ENCODE data around the gene EHD4. TPM values are rescaled to one million over a fixed set of nuclear protein-coding genes. Genes with fewer than 3 reads are reported as not detected.

The EHD4 gene
- total RNA-seq, 1 donor from 2014 or later = 32.0 TPM

DNA sequence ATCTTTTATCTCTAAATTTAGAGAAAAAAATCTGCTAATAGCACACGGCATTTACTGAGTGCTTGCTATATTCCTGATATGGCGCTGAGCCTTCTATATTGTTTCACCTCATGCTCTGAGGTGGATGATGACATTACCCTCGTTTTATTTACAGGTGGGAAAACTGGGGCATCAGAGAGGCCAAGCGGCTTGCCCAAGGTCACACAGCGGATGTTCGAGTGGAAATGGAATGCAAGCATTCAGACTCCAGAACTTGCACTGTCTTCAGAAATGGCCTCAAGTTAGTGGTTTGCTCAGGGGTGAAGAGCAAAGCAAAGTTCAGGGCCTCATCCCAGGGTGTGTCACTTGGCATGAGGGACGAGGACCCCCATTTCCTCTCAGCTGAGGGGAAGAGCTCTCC is 17.3 kb downstream of the EHD4 start:
- ATAC-seq = no peak

DNA sequence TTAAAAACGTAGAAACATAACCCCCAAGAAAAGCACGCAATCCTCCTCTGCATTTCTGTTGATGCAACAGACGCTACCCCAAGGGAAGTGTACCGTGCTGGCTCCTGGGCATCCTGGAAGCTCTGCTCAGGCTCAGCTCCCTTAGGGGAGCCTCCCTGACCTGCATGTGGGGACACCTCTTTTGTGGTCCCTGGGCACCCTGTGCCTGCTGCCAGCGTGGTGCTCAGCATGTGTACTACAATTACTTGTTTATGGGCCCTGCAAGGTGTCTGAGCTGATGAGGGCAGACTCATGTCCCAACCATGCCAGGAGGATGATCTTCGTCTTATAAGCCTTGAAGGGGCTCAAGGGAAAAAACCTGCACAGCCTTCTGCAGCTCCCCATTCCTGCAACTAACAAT is 18.3 kb downstream of the EHD4 start:
- ATAC-seq = no peak

- ATAC-seq = no peak
Observed at GRCh38 chr15:41952013-41952563, 20.3 kb downstream of the EHD4 start.

GRCh38 chr15:41951571-41951970 is 20.8 kb downstream of the EHD4 start:
- ATAC-seq = no peak

DNA sequence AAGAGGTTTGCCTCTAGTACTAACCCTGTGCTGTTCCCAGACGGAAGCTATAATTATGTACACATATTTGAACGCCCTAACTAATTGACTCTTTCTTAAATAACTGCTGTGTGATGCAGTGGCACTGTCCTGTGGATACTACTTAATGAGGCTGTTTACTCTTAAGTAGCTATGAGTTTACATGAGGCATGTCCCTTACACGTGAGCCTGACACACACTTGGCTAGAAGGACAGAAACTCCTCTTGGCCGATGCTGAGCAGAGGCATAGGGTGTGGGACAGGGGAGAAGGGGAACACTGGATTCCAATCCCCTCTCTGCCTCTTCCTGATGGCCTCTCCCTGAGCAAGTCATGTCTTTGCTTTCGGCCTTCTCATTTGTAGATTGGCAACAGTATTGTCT is 21.9 kb downstream of the EHD4 start:
- ATAC-seq = no peak

DNA sequence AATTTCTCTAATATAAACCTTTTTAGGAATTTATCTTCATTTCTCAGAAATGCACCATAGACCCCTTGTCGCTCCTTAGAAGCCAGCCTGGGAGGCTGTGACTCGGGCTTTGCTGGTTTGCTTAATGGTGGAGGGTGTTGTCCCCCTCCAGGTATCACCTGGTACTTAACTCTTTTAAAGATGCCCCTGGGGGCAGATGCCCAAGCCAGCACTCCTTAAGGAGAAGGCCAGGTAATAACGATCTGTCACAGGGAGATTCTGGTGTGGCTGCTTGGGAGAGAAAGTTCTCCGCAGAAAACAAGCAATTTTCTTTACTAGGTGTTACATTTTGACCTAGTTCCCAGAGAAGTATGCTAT is 22.3 kb downstream of the EHD4 start:
- no peak for ATAC-seq

GRCh38 chr15:41949401-41950126 is 22.8 kb downstream of the EHD4 start:
- no peak for ATAC-seq

- ATAC-seq = no peak
Observed at GRCh38 chr15:41948490-41948889, 23.9 kb downstream of the EHD4 start.

- peak; percentile 90 for ATAC-seq
Observed at GRCh38 chr15:41946970-41947369, 25.4 kb downstream of the EHD4 start.

DNA sequence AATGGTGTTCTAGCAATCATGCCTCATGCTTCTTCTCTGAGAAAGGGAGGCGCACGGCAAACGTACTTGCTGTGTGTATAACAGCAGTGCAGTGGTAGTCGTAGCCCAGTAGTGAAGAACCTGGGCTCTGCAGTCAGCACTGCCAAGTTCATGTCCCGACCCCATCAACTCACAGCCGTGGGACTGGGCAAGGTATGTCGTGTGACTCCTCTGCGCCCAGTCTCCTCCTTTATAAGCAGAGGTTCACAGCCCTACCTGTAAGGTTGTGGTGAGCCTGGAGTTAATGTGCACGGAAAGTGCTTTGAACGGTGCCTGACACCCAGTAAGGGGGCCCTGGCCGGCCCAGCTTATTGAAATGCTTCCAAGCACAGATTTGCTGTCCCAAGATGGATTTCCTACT is 26.6 kb downstream of the EHD4 start:
- ATAC-seq = no peak

DNA sequence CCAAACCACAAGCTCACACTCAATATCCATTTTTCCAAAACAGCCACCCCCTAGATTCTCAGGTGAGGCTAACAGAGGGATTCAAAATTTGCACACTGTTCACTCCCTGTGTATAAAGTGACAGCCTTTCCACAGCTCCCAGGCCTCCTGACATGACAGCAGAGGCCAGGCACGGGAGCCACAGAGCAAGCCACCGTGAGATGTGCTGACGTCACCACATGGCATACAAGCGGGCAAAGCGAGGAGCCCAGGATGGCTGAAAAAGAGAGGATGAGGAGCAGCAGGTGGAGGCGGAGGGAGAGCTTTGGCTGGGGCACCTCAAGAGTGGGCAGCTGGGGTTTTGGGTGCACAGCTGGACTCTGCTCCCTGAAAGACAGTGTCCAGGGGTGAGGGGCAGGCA is 27.1 kb downstream of the EHD4 start:
- ATAC-seq = no peak

- ATAC-seq = no peak
Observed at GRCh38 chr15:41944313-41944940, 27.9 kb downstream of the EHD4 start.

GRCh38 chr15:41943543-41944312 is 28.6 kb downstream of the EHD4 start:
- ATAC-seq = no peak

DNA sequence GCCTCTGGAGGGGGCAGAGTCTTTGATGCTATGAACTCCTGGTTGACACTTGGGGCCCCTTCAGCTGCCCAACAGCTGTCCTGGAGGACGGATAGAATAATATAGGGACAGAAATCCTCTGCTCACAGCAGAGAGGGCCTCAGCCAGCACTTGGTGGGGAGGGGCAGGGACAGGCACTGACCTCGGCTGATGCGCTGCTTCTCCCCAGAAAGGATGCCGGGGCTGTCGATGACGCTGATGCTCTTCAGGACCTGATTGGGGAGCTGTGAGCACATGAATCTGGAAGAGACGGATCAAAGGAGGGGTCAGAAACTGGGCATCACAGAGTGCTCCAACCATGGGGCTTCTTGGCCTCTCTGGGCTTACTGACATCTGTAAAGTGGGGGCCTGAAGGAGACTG is 29.5 kb downstream of the EHD4 start:
- ATAC-seq = no peak

DNA sequence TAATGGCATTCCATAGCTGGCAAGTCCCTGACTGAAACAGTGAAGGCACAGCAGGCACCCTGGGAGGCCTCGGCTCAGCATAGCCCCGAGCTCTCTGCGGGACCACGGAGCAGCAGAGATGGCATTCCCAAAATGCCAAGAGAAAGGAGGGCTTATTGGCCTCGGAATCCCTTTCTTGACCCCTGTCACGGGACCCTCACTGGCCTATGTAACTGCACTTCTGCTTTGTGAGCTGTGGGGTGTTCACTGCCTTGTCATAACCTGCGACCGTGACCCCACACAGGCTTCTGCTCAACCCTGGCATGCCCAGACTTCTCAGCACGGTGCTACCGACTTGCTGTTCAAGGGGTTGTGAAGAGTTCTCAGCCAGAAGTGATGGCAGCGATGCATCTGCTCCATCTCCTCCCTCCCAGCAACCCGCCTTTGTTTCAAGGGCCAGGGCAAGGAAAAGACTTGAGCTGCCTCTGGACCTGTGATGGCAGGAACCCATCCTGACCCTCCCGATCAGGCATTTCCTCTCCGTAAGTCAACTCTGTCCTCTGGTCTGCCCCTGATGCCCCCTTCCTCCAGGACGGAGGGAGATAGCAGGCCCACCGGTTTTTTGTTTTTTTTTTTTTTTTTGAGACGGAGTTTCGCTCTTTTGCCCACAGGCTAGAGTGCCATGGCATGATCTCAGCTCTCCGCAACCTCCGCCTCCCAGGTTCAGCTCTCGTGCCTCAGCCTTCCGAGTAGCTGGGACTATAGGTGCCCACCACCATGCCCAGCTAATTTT is 30.5 kb downstream of the EHD4 start:
- peak; percentile 17 for ATAC-seq

DNA sequence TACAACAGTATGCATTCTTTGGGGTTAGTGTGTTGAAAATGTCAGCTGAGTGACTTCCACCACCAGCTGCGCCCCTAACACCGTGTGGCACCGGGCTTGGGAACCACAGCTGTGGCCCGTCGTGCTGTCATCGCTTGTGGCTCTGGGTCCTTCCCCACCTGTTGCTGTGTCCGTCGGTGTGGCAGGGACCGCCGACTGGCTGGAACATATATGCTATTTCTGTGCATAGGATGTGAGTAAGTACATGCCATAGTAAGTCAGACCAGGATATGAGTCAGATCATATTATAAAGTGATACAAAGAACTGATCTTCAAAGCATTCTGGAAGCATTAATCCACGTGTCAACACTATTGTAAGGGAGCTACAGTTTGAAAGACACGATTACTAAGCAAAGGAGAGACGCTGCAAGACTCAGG is 31.9 kb downstream of the EHD4 start:
- peak; percentile 91 for ATAC-seq

GRCh38 chr15:41939986-41940385 is 32.4 kb downstream of the EHD4 start:
- peak; percentile 31 for ATAC-seq

- ATAC-seq = no peak
Observed at GRCh38 chr15:41937568-41937923, 34.8 kb downstream of the EHD4 start.

DNA sequence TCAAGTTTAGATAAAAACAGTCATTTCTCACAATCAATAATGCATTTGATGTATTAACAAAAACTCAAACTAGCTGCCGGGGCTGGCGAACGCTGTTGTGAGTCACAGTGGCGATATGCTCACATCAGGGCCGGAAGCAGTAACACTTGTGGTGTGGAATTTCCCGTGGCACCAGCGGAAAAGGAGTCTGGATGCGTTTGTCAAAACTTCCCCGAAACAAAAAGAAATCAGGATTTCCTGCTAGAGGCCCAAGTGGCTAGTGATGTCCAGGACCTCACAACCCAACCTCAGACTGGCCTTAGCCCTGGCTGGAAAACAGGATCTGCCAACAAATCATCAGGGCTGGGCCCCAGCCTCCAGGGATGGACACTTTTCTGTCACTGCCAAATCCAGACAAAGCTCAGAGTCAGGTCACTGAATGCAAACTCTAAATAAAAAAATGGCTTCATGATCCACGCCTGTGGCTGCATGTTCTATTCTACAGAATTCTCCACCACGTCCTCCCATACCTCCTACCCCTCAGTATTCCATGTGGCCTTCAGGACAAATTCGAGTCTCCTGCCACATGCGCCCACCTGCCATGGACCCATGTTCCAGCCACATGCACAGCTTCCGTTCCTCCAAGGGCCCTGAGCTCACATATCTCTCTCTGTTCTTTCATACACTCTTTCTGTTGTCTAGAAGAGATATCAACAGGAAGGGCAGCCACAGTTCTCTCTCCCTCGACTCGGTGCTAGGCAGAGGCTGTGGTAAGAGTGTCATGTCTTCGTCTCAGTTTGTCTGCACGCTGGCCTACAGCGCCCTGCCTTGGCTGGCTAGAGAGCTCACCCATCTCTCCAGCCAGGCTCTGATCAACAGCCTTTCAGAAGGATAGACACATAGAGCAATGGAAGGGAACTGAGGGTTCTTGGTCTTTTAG is 35.4 kb downstream of the EHD4 start:
- no peak for ATAC-seq

GRCh38 chr15:41936155-41936554 is 36.2 kb downstream of the EHD4 start:
- no peak for ATAC-seq

DNA sequence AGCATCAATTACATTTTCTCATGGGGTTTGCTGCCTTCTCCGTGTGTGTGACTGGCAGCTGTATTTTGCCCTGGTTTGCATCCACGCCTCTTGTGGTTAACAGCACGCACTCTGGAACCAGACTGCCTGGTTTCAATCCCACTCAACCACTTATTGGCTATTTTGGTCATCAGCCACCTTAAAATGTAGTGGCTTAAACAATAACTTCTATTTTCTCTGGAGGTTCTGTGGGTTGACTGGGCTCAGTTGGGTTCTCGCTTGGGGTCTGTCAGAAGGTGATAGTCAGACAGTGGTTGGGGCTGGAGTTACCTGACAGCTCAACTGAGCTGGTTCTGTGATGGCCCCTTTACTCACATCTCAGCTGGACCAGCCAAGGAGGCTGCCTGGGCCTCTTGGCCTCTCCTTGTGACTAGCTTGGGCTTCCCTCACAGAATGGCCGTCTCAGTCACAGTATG is 36.8 kb downstream of the EHD4 start:
- ATAC-seq = no peak

GRCh38 chr15:41934843-41935242 is 37.5 kb downstream of the EHD4 start:
- ATAC-seq = peak; percentile 75

Measured in esophagus mucosa (tissue), 1 donor.